CD4-positive, alpha-beta T cell treated with Interleukin-10 for 1 hour (primary cell): ENCODE data around the gene FGF1.
A peak's percentile ranks its signal among the peaks of the same experiment; 100 is the strongest.
"Not testable (repeated sequence)": the region's sequence is repeated elsewhere in the genome, so short reads cannot be mapped to it uniquely, and the experiment has no call there.

Experiments used
- DNase-seq: peaks from one replicate; pipeline ENCODE4 v3.0.0-alpha.2; 2020

The FGF1 gene

GRCh38 chr5:142667831-142668230 lies 18.1 kb downstream of the FGF1 start:
- no peak for DNase-seq

- DNase-seq, result no peak
These were observed 21.3 kb downstream of the FGF1 start for GRCh38 chr5:142664636-142665035.

DNA sequence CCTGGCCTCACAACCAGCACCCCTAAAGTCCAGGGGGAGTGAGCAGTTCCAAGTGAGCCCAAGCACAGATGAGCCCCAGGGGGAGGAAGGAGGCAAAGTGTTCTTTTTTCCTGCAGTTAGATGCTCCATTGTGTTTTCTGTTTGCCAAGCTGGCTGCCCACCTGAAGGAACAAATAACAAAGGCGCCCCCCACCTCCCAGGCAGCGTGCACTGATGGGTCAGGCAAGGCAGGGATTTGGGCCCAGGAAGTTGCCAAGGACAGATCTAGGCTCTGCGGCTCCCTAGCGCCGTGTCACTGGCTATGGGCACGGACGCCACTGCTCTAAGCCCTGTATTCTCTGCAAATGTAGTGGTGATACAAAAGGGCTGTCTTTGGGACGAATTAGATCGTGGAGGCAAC lies 21.8 kb downstream of the FGF1 start:
- DNase-seq, result no peak

GRCh38 chr5:142663246-142663645 lies 22.6 kb downstream of the FGF1 start:
- no peak for DNase-seq

DNA sequence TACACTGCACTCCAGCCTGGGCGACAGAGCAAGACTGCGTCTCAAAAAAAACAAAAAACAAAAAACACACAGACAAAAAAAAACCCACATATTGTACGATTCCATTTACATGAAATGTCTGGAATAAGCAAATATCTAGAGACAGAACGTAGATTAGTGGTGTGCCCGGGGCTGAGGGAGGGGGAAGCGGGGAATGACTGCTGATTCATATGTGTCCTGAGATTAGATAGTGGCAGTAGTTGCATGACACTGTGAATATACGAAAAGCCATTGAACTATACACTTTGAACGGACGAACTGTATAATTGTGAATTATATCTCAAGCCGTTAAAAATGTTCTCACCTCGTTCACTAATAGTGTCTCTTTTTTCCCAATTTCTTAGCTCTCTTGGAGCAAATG lies 23.9 kb downstream of the FGF1 start:
- DNase-seq, result no peak

GRCh38 chr5:142661143-142661542 lies 24.7 kb downstream of the FGF1 start:
- DNase-seq, result no peak

DNA sequence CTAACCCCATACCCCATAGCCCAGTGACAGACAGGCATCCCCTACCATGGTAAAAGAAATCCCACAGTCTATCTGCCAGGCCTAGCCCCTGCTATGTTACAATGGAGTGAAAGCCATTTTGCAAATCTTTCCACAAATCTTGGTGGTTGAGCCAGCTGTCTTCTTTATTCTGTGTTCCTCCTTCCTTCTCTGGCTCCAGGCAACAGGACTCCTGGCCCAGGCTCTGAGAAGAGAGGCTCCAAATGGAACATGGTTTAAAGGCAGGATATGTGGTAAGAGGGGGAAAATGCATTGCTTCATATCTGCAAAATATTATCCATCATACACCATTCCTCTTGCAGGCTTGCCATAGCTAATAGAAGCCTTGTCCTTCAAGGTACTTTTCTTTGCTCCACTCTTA lies 25.2 kb downstream of the FGF1 start:
- no peak for DNase-seq

- no peak for DNase-seq
These were observed 25.7 kb downstream of the FGF1 start for GRCh38 chr5:142660196-142660595.

DNA sequence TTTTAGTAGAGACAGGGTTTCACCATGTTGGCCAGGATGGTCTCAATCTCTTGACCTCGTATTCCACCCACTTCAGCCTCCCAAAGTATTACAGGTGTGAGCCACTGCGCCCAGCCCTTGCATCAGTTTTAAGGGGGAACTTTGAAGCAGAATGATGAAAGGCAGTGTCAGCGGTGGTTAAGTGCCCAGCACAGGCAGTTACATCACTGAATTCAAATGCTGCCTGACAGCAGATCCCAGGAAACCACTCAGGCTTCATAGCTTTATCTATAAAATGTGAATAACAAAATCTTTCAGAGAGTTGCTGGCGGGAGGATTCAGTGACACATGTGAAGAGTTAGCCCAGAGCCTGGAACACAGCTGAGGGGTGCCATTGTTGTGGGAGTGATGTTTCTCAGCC lies 26.5 kb downstream of the FGF1 start:
- no peak for DNase-seq

DNA sequence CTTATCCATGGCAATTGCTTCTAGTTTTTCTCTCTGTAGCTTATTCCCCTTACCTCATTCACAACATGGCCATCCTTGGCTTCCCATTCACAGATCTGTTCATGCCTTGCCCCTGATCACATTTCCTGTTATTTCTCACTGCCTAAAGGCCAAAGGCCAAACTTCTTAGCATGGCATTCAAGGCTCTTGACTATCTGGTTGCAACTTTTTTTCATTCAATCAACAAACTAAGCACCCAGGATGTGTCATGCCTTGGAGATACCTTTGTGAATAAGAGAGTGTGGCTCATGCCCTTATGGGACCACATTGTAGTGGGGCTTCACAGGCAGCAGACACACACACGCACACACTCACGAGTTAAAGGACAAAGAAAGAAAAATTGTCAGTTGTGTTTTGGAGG lies 27.6 kb downstream of the FGF1 start:
- no peak for DNase-seq

DNA sequence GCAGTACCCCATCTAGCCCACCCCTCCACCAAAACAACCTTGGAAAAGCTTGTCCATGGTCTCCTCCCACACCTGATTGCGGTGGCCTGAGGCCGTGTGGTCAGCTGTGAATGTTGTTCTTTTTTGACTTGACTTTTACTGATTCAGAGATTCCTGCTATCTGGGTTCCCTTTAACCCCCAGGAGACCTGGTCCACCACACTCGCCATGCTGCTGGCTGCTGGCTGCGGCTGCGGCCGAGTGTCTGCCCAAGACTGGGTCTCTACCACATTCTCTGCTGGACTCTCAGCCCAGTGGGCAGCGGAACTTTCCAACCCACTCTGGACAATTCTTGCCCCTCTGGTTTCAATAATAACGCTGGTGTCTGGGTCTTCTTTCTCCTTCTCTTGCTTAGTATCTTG lies 28.4 kb downstream of the FGF1 start:
- no peak for DNase-seq

DNA sequence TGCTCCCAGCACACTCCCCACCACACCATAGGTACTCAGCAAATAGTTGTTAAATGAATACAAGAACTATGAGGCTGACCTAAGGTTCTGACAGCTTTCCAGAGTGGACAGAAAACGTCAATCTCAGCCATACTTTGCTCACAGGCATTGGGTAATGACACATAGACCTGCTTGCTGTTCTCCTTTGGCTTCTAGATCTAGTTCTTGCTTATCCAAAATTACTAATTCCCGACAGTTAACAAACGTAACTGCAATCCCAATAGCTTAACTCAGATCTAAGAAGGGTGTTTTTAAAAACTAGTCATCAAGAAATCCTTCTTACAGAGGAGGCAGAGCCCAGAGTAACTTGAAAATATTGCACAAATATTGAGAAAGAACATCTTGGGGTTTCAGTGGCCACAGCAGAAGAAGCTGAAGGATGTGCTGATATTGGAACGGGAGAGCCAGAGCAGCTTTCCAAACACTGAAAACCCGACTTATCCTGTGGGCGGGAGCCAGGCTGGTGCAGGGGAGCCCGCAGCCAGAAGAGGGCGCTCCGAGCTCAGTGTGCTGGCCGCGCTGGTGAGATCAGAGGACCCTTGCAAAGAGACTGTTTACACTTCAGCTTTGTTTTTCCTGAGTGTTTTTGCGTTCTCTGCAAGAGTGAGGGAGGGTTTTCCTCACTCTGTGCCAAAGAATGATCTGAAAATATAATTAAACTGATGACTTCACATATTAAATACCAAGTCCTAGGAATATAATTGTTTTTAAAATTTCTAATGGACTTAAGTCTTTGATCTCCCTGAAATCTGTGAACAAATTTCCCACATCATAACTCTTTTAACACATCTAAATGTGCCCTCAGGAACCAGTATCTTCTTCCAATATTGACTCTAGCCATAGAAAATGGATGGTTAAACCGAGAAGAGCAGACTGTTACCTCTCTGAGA lies 30.3 kb downstream of the FGF1 start:
- DNase-seq, result peak; percentile 63

DNA sequence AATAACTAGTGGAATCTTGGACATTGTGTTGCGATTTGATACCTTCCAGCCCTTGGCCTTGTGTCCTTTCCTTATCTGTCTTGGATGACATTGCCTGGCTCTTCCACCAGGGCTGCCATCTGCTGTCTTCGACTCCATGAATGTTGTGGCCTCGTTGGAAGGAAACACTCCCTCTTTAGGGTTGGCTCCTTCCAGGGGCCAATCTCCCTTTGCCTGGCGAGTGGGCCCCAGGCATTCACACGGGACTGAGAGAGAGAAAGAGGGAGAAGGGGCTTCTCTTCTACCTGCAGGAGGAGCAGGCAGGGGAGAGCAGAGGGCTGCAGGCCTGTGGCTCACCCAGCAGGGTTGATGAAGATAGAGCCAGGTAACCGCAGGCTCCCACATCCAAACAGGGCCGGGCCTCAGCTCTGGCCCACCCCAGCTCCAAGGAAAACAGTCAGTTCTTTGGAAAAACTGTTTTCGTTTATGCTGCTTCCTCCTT lies 31.3 kb downstream of the FGF1 start:
- no peak for DNase-seq

DNA sequence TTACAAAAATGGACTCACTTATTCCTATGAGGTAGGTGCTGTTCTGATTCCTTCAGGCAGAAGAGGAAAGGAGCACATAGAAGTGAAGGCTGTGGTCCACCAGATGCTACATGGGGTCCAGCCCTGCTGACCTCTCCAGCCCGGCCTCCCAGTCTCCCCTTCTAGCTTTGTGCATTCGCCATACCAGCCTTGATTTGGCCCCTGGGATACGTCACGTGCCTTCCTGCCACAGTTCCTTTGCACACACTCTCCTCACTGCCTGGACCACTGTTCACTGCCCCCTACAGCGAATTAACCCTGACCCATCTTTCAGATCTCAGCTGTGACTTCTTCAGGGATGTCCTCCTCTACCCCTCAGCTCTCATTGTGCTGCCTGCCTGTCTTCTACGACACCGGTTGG lies 32.6 kb downstream of the FGF1 start:
- DNase-seq, result no peak

DNA sequence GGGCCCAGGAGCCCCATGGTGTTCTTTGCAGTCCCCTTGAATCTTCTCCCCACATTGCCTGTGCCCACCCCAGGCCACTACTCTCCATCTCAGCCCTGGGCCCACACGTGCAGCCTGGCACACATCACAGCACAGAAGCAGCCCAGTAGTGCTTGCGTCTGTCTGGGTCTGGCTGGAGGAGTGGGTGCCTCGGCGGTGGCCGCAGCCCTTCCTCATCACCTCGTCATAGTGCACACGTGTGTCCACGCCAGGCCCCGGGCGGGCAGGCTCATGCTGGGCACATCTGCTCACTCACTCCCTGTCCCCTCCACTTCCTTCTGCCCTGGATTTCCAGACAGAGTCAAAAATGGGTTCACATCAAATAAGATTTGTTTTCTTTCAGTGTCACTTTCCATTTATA lies 33.3 kb downstream of the FGF1 start:
- no peak for DNase-seq

DNA sequence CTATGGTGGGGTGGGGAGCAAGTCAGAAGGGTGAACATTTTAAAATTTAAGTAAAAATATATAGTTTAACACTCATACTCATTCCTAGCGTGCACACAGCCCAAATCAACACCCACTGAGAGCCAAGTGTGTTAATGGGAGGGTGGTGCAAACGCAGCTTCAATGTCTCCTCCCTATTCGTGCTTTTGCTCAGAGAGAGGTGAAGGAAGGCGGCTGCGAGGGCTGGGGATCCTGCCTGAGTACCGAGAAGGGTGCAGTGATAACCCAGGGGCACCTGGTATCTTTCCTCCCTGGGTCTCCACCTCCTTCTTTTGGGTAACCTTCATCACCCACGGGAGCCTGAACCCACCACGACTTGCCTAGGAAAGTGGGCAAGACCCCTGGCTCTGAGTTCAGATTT lies 35.0 kb downstream of the FGF1 start:
- no peak for DNase-seq

- DNase-seq, result no peak
These were observed 35.8 kb downstream of the FGF1 start for GRCh38 chr5:142650060-142650459.

DNA sequence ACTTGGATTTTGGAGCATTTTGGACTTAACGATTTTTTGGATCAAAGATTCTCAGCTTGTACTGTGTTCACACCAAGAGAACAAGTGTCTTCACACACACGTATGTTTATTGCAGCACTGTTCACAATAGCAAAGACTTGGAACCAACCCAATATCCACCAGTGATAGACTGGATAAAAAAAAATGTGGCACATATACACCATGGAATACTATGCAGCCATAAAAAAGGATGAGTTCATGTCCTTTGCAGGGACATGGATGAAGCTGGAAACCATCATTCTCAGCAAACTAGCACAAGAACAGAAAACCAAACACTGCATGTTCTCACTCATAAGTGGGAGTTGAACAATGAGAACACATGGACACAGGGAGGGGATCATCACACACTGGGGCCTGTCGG lies 37.8 kb downstream of the FGF1 start:
- not testable (repeated sequence) for DNase-seq

GRCh38 chr5:142645456-142645855 lies 40.4 kb downstream of the FGF1 start:
- DNase-seq, result no peak

DNA sequence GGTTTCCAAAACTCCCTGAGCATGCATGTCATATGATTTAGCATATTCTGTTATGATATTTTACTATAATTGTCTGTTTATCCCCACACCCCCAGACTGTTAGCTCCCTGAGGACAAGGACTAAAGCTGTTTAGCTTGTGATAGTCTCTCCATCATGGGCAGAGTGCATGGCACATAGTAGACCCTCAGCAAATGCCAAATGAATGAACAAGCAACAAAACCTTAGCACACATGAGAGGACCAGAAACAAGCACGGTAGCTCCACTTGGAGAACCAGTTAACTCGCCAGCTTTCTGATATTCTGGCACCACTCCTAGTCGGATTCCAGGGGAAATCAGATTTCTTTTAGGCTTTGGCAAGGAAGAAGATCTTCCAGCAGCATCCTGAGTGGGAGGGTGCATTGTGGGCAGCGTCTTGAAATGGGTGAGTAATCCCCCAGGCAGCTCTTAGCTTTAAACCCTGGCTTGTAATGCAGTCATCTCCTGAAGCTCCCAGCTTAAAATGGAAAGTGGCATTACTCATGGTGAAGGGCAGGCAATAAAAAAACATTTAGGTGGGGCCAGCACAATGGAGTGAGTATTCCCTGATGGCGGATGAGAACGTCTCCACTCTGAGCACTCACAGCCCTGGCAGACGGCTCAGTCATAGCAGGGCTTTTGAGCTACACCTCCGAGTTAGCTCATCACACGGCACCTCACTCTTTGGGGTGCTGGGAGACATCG lies 41.1 kb downstream of the FGF1 start:
- DNase-seq, result no peak

DNA sequence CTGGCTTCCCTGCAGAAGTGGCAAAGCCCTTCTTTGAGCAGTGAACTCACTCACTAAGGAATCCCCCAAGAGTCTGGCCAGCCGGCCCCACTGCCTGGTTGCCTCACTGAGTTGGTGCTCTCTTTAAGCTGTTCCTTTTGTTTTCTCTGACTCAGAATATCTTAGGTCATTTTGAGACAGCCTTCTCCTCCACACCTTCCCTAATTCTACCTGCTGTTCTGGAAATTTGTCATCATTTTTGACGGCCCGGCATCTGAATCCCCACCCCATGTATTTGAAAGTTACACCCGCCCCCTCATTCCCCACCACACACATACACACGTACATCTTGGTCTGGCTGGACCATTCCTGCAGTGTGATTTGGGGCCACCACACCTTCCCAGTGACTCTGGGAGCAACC lies 41.8 kb downstream of the FGF1 start:
- DNase-seq, result no peak

GRCh38 chr5:142643634-142644033 lies 42.3 kb downstream of the FGF1 start:
- DNase-seq, result no peak

GRCh38 chr5:142642427-142642826 lies 43.5 kb downstream of the FGF1 start:
- DNase-seq, result no peak

DNA sequence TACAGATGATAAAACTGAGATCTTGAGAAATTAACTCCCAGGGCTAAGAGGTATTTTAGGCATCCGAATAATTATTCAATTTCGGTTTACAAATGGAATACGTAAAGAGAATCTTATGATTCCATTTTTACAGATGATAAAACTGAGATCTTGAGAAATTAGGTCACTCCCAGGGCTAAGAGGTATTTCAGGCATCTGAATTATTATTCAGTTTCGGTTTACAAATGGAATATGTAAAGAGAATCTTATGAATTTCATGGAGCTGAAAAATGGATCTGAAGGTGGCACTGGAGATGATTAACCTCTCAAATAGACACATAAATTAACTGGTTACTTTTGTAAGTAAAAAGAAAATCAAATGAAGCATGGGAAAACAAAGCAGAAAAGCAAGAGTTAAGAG lies 44.2 kb downstream of the FGF1 start:
- DNase-seq, result no peak
